NCI-H2196 (cell line): ENCODE measurements around the gene RSPH1.
A peak's percentile ranks its signal among the peaks of the same experiment; 100 is the strongest.

Experiments
- DNase-seq: peaks from one replicate; lab custom pipeline; 2025; ENCODE audit not compliant: unreplicated experiment; lab: John Stamatoyannopoulos, UW

The RSPH1 gene

DNA sequence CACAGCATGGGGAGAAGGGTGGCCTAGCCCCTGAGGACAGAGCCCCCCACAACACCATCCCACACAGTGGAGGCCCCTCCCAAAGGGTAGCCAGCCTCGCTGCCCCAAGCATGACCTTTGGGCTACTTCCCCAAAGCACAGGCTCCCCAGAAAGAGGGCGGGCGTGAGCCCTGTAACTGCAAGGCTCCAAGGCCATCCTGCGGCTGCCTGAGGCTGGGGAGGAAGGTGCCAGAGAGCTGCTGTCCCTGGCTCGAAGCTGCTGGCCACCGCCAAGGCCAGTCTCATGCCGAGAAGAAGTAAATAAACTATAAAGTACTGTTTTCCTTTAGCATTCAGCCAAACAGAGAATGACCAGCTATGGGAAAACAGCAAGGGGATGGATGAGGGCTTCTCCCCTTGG lies 64.8 kb downstream of the RSPH1 start:
- DNase-seq: no peak

DNA sequence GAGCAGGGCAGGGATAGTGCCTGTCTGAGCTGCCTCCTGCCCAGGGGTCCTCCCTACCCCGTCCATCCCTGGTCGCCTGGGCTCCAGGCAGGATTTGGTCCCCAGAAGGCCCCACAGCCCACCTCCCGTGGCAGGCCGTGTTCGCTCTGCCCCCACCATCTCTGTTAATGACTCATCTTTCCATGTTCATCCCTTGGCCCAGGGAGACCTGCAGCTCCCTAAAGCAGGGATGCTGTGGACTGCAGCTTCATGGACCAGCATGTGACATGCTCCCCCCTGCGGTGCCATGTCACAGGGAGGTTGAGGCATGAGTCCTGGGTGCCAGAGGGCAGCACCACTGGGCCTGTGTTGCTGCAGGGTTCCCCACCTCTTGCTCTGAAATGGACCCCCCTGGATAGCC lies 65.5 kb downstream of the RSPH1 start:
- DNase-seq: no peak

DNA sequence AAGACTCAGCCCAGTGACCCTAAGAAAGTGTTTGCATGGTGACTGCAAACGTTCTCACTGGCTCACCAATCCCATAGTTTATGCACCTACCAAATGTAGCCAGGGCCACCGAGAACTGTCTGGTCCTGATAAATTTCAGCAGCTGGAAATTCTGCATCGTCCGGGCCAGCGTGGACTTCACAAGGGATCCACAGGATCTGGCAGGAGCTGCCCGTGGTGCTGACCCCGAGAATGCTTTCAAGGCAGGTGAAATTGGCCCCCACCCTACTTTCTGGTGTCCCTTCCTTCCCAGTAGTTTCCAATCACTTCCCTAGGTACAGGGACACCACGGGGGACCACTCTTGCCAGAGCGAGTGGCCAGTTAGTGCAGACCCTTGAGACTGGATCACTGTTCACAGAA lies 66.2 kb downstream of the RSPH1 start:
- DNase-seq: no peak

DNA sequence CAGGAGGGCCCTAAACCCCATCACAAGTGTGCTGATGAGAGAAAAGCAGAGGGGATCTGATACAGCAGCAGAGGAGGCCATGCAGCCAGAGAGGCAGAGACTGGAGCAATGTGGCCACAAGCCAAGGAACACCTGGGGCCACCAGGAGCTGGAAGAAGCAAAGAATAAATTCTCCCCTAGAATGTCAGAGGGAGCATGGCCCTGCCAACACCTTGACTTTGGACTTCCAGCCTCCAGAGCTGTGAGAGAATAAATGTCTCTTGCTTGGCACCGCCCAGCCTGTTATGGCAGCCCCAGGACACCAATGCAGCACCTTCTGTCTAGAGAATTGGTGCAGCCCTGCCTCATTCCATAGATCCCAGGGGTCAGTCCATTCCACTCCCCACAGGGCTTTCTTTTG lies 67.0 kb downstream of the RSPH1 start:
- DNase-seq: no peak

DNA sequence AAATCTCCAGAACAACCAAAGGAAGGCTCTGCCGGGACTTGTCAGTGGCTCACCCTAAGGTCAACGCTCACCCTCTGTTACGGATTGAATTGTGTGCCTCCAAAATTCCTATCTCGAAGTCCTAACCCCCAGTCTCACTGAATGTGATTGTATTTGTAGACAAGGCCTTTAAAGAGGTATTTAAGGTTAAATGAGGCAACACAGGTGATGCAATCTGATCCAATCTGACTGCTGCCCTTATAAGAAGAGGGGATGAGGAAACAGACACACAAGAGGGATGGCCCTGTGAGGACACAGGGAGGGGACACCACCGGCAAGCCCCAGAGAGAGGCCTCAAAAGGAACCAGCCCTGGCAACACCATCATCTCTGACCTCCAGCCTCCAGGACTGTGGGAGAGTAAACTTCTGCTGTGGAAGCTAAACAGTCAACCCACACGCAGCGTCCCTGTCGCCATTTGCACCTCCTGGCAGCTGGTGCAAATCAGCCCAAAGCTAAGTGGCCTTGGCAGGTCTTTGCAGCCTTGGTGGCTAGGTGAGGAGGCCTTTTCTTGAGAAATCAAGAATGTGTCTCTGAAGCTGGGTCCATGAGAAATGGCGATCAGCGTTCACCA lies 68.1 kb downstream of the RSPH1 start:
- peak; percentile 11 for DNase-seq

DNA sequence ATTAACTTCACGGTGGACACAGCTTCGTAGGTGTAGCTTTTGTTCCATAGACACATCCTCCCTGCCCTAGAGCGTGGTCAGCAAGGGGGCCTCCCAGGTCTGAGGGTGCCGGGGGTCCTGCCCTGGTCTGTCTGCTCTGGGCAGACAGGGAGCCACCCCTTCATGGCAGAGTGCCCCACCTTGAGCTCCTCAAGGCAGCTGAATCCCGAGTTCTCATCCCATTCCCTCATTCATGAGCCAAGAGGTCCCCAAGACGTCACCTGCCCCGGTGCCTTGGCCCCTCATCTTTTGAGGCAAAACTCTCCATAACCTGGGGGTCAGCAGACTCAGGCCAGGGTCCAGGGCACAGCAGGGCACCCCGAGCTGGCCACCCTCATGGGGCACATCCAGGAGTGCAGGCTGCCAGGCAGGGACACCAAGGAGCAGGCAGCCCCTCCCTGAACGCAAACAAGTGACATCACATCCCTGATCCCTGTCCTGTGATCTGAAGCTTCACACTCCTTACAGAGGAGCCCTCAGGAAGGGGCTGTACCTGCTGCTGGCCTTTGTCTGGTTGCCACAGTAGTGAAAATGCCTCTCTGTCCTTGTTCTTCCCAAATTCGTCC lies 69.0 kb downstream of the RSPH1 start:
- no peak for DNase-seq

DNA sequence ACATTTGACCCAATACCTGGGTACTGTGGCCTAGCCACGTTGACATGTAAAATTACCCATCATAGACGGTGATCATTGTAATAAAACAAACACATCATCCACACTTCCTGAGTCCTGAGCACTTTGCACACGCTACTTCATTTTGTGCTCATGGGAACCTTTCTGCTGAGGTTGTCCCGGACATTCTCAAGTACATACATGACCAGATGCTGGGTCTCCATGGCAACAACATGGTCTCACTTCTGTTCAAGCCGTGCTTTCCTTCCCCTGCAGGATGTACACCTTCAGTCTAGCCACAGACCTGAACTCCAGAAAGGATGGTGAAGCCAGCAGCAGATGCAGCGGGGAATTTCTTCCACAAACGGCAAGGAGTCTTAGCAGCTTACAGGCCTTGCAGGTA lies 69.6 kb downstream of the RSPH1 start:
- DNase-seq: no peak

DNA sequence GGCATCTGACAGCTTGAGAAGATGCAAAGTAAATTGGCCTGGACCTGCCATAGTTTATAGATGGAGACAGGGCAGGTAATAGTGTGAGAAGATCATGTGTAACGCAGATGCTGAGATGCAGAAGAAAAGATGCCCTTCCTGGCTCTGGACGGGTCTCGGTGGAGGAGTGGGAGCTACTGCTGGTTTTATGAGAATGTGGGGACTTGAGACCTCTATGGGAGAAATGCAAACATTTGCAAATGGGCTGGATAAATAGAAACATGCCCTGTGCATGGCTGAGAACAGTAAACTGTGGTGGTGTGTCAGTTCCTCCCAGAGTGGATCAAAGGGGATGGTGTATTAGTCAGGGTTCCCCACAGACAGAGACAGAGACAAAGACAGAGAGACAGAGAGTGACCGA lies 70.4 kb downstream of the RSPH1 start:
- no peak for DNase-seq

DNA sequence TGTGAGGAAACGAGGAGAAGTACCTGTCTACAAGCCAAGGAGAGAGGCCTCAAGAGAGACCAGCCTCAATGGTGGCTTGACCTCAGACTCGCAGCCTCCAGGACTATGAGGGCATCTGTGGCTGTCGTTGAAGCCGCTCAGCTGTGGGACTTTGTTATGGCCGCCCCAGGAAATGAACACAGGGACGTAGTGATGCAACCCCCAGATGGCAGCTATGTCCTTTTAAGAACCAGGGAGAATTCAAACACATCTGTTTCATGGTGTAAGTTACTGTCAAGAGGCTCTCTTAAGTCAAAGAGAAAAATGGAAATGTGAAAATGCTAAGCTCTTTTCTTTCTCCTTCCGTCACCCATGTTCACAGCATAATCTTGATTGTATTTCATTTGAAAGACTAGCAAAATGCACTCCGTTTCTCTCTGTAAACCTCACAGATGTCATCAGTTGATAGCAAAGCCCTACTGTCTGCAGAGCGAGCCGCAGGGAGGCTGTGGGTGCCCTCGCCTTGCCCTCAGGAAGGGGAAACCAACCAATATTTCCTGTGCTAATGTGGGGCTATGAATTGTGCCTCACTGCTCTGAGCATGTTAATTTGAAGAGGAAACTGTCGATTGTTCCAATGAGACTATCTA lies 71.0 kb downstream of the RSPH1 start:
- no peak for DNase-seq

DNA sequence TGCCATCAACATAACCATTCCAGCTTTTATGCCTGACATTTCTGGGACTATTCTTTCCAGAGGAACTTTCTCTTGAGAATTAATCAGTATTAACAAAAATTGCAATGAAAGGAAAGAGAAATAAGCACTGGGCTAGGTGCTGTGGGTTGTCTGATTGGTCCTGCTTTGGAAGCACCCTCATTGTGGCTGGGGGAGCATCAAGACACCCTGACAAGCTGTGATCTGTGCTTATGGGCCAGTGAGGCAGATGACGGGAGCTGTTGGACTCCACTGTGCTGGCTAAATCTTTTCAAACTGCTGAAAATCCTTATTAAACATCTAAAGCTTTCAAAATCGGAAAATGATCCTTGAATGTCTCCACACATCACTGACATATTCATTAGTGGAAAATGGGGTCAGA lies 72.3 kb downstream of the RSPH1 start:
- DNase-seq: no peak

DNA sequence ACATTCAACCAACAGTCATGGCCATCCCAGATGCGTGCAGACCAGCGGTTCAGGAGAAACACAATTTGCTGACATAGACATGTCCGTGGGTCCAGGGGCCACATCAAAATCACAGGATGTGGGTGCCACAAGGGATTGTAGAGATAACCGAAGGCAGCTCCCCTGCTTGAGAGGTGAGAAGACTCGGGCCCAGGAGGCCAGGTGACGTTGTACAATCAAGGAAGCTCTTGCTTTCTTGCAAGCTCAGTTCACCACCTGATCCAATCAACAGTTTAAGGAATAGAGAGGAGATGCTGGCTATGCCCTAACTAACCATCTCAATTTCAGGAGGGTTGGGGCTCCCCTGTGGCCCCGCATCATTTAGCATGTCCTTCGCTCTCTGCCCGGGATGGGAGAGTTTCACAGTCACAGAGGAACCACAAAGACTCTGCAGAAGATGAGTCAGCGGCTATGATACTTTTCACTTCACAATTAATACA lies 72.8 kb downstream of the RSPH1 start:
- no peak for DNase-seq
